ENCODE data around the gene GPRIN1.

GRCh38 chr5:176574297-176574591 lies 35.7 kb downstream of the GPRIN1 start:
- no peak for TF ChIP-seq GATA2 (IDR thresholded peaks at IDR 0.05; ENCODE audit: low read depth, low read length)
- no peak for TF ChIP-seq GATA3 (IDR thresholded peaks at IDR 0.05; ENCODE audit: low read depth, low read length)

All from SH-SY5Y (cell line).